GM12878 (cell line): ENCODE results near the gene ARHGAP26. TPM values are rescaled to one million over a fixed set of nuclear protein-coding genes. Genes with fewer than 3 reads are reported as not detected.

Experiments used
- ATAC-seq: fragments of 200-7000 bp; cut with Tn5 transposase; 3 replicates; pipeline ENCODE4 v1.9.1; 2020; ENCODE audit warnings: mild to moderate bottlenecking, moderate library complexity
- BruUV-seq: library from RNA; stranded (reverse); fragments of 400-500 nt; replicated peaks from 2 replicates; lab custom pipeline; 2021; lab: Mats Ljungman, UMichigan
- CTCF ChIA-PET: fragments of 300-600 bp; sonication (Branson Sonifier 250); formaldehyde crosslinking; extraction: SDS; loops from one replicate; lab custom pipeline; 2021; ENCODE audit warnings: inconsistent platforms; lab: Yijun Ruan, JAX
- POLR2A ChIA-PET: fragments of 350-600 bp; formaldehyde crosslinking; extraction: SDS; loops from one replicate; lab custom pipeline; 2021; ENCODE audit warnings: inconsistent platforms; lab: Charles Lee
- RAD21 ChIA-PET: fragments of 300-600 bp; sonication (Branson Sonifier 250); formaldehyde crosslinking; loops from one replicate; lab custom pipeline; 2023; ENCODE audit warnings: antibody characterized with exemption; ENCODE audit not compliant: unreplicated experiment; lab: Charles Lee
- SMC1A ChIA-PET: fragments of 300-600 bp; sonication (Branson Sonifier 250); formaldehyde crosslinking; loops from one replicate; lab custom pipeline; 2023; ENCODE audit not compliant: unreplicated experiment, uncharacterized antibody; lab: Charles Lee
- DNase-seq: peaks from one replicate; pipeline ENCODE4 v3.0.0-alpha.2; 2011; ENCODE audit warnings: low read depth, low spot score
- FAIRE-seq: peaks from 3 replicates; lab custom pipeline; 2011; peaks lifted over from hg19 to GRCh38; lab: Jason Lieb, UNC
- H2AFZ ChIP-seq: 2 replicates; pipeline ENCODE4 v1.6.0; 2011; ENCODE audit warnings: low read depth, low read length, control low read depth; ENCODE audit not compliant: control insufficient read depth
- H3K27ac ChIP-seq: 2 replicates; pipeline ENCODE4 v1.5.1; 2011; ENCODE audit warnings: control low read depth; ENCODE audit not compliant: control insufficient read depth, insufficient read depth
- H3K27me3 ChIP-seq, 2 experiments: replicated peaks in 1 of 2; 2 replicates each; pipeline versions ENCODE4 v1.6.0 to v1.6.1; 2011; ENCODE audit warnings: low read length in 1 of 2; ENCODE audit not compliant: control insufficient read depth in 2 of 2, insufficient read depth in 2 of 2
- H3K36me3 ChIP-seq, 2 experiments: 2 replicates each; pipeline ENCODE4 v1.5.1; 2011; ENCODE audit warnings: low read length in 1 of 2; ENCODE audit not compliant: control insufficient read depth in 2 of 2, insufficient read depth in 2 of 2
- H3K4me1 ChIP-seq: 2 replicates; pipeline ENCODE4 v1.6.1; 2011; ENCODE audit warnings: mild to moderate bottlenecking, low read length, moderate library complexity, mixed read lengths; ENCODE audit not compliant: control insufficient read depth, insufficient read depth
- H3K4me2 ChIP-seq: 2 replicates; pipeline ENCODE4 v1.6.0; 2011; ENCODE audit warnings: control low read depth; ENCODE audit not compliant: control insufficient read depth, insufficient read depth
- H3K4me3 ChIP-seq: fragments of 200-600 bp; sonication (generic); 2 replicates; pipeline ENCODE4 v1.5.1; 2016
- H3K79me2 ChIP-seq: 2 replicates; pipeline ENCODE4 v1.6.0; 2011; ENCODE audit warnings: low read length; ENCODE audit not compliant: control insufficient read depth, insufficient read depth
- H3K9ac ChIP-seq: 2 replicates; pipeline ENCODE4 v1.8.0; 2011; ENCODE audit warnings: low read length, control low read depth, mixed read lengths; ENCODE audit not compliant: control insufficient read depth, insufficient read depth
- H3K9me3 ChIP-seq: replicated peaks from 3 replicates; pipeline ENCODE4 v1.5.1; 2011; ENCODE audit warnings: mild to moderate bottlenecking, low read length; ENCODE audit not compliant: control insufficient read depth, insufficient read depth
- H4K20me1 ChIP-seq: 2 replicates; pipeline ENCODE4 v1.6.0; 2011; ENCODE audit not compliant: control insufficient read depth, insufficient read depth
- BHLHE40 ChIP-seq, 2 experiments: fragments of 450-650 bp in 1 of 2; IDR thresholded peaks; 2 replicates each; pipeline ENCODE4 v1.6.1; 2011 to 2017; ENCODE audit warnings: low read depth in 2 of 2, borderline replicate concordance in 1 of 2, improper control_type of control experiment in 1 of 2, low read length in 1 of 2, mild to moderate bottlenecking in 1 of 2
- ESRRA ChIP-seq: IDR thresholded peaks from 2 replicates; pipeline ENCODE4 v1.6.1; 2012; ENCODE audit warnings: mild to moderate bottlenecking, low read length, improper control_type of control experiment
- ETV6 ChIP-seq, 2 experiments: fragments of 450-650 bp in 1 of 2; IDR thresholded peaks in 1 of 2; conservative IDR thresholded peaks in 1 of 2; 2 replicates each; pipeline ENCODE4 v1.6.1; 2014; ENCODE audit warnings: antibody characterized with exemption in 1 of 2, borderline replicate concordance in 1 of 2, low read depth in 1 of 2, mild to moderate bottlenecking in 1 of 2, moderate library complexity in 1 of 2
- MTA3 ChIP-seq: IDR thresholded peaks from 2 replicates; pipeline ENCODE4 v1.6.1; 2012; ENCODE audit warnings: low read length, inconsistent platforms, borderline replicate concordance
- NFIC ChIP-seq: IDR thresholded peaks from 2 replicates; pipeline ENCODE4 v1.6.1; 2012; ENCODE audit warnings: low read depth, mild to moderate bottlenecking, inconsistent platforms, low read length, moderate library complexity
- NR2F1 ChIP-seq: fragments of 450-650 bp; conservative IDR thresholded peaks from 2 replicates; pipeline ENCODE4 v1.6.1; 2017; ENCODE audit warnings: mild to moderate bottlenecking
- NRF1 ChIP-seq: conservative IDR thresholded peaks from 2 replicates; pipeline ENCODE4 v1.6.1; 2011; ENCODE audit warnings: mild to moderate bottlenecking, low read depth, low read length, improper control_type of control experiment
- RAD51 ChIP-seq: fragments of 450-650 bp; IDR thresholded peaks from 2 replicates; pipeline ENCODE4 v1.6.1; 2016; ENCODE audit warnings: moderate library complexity, mild to moderate bottlenecking, inconsistent platforms
- SIN3A ChIP-seq: IDR thresholded peaks from 2 replicates; pipeline ENCODE4 v1.6.1; 2012; ENCODE audit warnings: low read depth, low read length, improper control_type of control experiment
- SIX5 ChIP-seq: IDR thresholded peaks from 2 replicates; pipeline ENCODE4 v1.6.1; 2011; ENCODE audit warnings: mild to moderate bottlenecking, low read depth, low read length, moderate library complexity; ENCODE audit not compliant: severe bottlenecking
- SP1 ChIP-seq: IDR thresholded peaks from one replicate; pipeline ENCODE4 v1.6.1; 2011; ENCODE audit warnings: low read depth, low read length
- SREBF2 ChIP-seq: IDR thresholded peaks from 2 replicates; pipeline ENCODE4 v1.6.1; 2012; ENCODE audit warnings: mild to moderate bottlenecking, low read length
- TAF1 ChIP-seq: IDR thresholded peaks from 2 replicates; pipeline ENCODE4 v1.6.1; 2011; ENCODE audit warnings: mild to moderate bottlenecking, low read depth, low read length, borderline replicate concordance
- in situ Hi-C: fragments of 300-500 bp; cut with MboI; formaldehyde crosslinking; loops from 9 replicates; pipeline ENCODE4 v1.14.3; 2018; ENCODE audit warnings: mixed read lengths
- intact Hi-C: fragments of 100-400 bp; cut with micrococcal nuclease; formaldehyde crosslinking; loops from one replicate; pipeline ENCODE4 v1.14.2; 2022; ENCODE audit not compliant: unreplicated experiment
- polyA plus RNA-seq, 11 experiments: library from polyadenylated mRNA; depleted of rRNA in 4 of 11; unstranded in 6 of 11; stranded (reverse) in 5 of 11; fragments of >200 nt; fragmentation: Nextera tagmentation in 4 of 11; fragmentation: Illumina TruSeq in 1 of 11; extraction: Ambion mirVana in 4 of 11; extraction: Trizol in 1 of 11; gene quantifications; 1 replicate in 1 of 11; 2 replicates in 10 of 11; pipeline versions ENCODE4 v1.2.1 to v1.2.3, GENCODE V29; 2011 to 2016; ENCODE audit warnings: inconsistent platforms in 2 of 11, missing spikeins in 2 of 11, low read depth in 1 of 11
- total RNA-seq, 4 experiments: library from RNA; depleted of rRNA in 3 of 4; stranded (reverse); fragments of >200 nt in 3 of 4; fragmentation: Illumina TruSeq in 1 of 4; extraction: Trizol in 1 of 4; gene quantifications; 2 replicates each; pipeline versions ENCODE4 v1.2.1 to v1.2.3, GENCODE V29; 2013 to 2021
- TF ChIP-seq, protein P1 (sequence below): fragments of 450-650 bp; formaldehyde crosslinking; IDR thresholded peaks from 2 replicates; pipeline ENCODE4 v1.5.0; 2022; ENCODE audit warnings: mild to moderate bottlenecking, missing genetic modification characterization
- TF ChIP-seq, protein P2 (sequence below): IDR thresholded peaks from 2 replicates; pipeline ENCODE4 v1.6.1; 2011; ENCODE audit warnings: low read depth, low read length, improper control_type of control experiment, borderline replicate concordance
- TF ChIP-seq, protein P3 (sequence below): fragments of 450-650 bp; IDR thresholded peaks from 2 replicates; pipeline ENCODE4 v1.6.1; 2017; ENCODE audit warnings: antibody characterized with exemption, mild to moderate bottlenecking, moderate library complexity
- TF ChIP-seq, protein P4 (sequence below): IDR thresholded peaks from 2 replicates; pipeline ENCODE4 v1.6.1; 2012; ENCODE audit warnings: low read depth, low read length, improper control_type of control experiment

The ARHGAP26 gene
- total and polyA plus RNA-seq, 10 of the 15 experiments (the other 5 are each of a cell fraction or from before 2014, with no cell fraction given), result 9.4 to 41.5 (median 19.3) TPM

DNA sequence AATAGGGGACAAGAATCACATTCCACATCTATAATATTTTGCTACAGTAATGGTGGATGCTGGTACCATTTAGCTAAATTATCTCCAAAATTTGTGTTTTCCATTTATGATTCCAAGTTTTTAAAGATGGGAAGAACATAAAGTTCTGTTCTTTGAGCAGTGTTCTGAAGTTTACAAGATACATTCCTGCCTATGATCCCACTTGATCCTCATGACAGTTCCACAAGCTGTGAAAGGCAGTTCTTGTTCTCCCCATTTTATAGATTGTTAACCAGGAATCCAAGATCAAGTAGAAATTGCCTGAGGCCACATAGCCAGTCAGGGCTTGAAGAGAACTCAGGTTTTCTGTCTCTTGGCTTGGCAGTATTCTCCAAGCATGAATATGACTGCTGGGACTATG lies 376.0 kb downstream of the ARHGAP26 start:
- ChIA-PET CTCF (interaction anchor here (1.0 to 1.5 kb wide), 3 partner anchors 8 to 27 kb away, joined by 3 to 4 read pairs (median 4); no protein-coding TSS in a partner anchor), RAD21 (no interaction called here), SMC1A (interaction anchor here (0.6 to 2.5 kb wide), 6 partner anchors 10 to 89 kb away, joined by 3 to 7 read pairs (median 4); no protein-coding TSS in a partner anchor), POLR2A (interaction anchor here (0.6 to 1.4 kb wide), 2 partner anchors 8 to 13 kb away, joined by 3 to 5 read pairs; no protein-coding TSS in a partner anchor)
- no TSS peak for BruUV-seq
- no peak overlapping the region for H3K9ac ChIP-seq
- H2AFZ ChIP-seq, result no peak overlapping the region
- H3K36me3 ChIP-seq, result peaks cover 6% of the 10 kb centered on the region in 2 experiments
- no peaks in the 10 kb centered on the region for H3K27me3 ChIP-seq
- H3K4me3 ChIP-seq, result no peak overlapping the region
- in situ Hi-C loops (no loop called here), intact Hi-C loops (no loop called here)
- no peaks in the 10 kb centered on the region for H3K4me1 ChIP-seq
- H3K9me3 ChIP-seq, result no peaks in the 10 kb centered on the region
- DNase-seq (no peak), ATAC-seq (no peak), FAIRE-seq (no peak)
- no peaks in the 10 kb centered on the region for H3K79me2 ChIP-seq
- no peak overlapping the region for H3K27ac ChIP-seq
- no peaks in the 10 kb centered on the region for H4K20me1 ChIP-seq
- H3K4me2 ChIP-seq, result no peak overlapping the region
- TF ChIP-seq TAF1 (no peak), RAD51 (no peak), BHLHE40 (IDR thresholded peaks at IDR 0.05; ENCODE audit: borderline replicate concordance in 1 of 2, low read depth in 2 of 2, low read length in 1 of 2) (no peak), SIX5 (no peak), SIN3A (no peak), MTA3 (no peak), SP1 (no peak), ESRRA (no peak), NFIC (no peak), SREBF2 (no peak), ETV6 (conservative IDR thresholded peaks at IDR 0.05 in 1 of 2, IDR thresholded peaks at IDR 0.05 in 1 of 2; ENCODE audit: borderline replicate concordance in 1 of 2, low read depth in 1 of 2) (no peak), NRF1 (no peak), NR2F1 (no peak)
- TF ChIP-seq, protein P1, sequence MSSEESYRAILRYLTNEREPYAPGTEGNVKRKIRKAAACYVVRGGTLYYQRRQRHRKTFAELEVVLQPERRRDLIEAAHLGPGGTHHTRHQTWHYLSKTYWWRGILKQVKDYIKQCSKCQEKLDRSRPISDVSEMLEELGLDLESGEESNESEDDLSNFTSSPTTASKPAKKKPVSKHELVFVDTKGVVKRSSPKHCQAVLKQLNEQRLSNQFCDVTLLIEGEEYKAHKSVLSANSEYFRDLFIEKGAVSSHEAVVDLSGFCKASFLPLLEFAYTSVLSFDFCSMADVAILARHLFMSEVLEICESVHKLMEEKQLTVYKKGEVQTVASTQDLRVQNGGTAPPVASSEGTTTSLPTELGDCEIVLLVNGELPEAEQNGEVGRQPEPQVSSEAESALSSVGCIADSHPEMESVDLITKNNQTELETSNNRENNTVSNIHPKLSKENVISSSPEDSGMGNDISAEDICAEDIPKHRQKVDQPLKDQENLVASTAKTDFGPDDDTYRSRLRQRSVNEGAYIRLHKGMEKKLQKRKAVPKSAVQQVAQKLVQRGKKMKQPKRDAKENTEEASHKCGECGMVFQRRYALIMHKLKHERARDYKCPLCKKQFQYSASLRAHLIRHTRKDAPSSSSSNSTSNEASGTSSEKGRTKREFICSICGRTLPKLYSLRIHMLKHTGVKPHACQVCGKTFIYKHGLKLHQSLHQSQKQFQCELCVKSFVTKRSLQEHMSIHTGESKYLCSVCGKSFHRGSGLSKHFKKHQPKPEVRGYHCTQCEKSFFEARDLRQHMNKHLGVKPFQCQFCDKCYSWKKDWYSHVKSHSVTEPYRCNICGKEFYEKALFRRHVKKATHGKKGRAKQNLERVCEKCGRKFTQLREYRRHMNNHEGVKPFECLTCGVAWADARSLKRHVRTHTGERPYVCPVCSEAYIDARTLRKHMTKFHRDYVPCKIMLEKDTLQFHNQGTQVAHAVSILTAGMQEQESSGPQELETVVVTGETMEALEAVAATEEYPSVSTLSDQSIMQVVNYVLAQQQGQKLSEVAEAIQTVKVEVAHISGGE, result no peak
- TF ChIP-seq, protein P2, sequence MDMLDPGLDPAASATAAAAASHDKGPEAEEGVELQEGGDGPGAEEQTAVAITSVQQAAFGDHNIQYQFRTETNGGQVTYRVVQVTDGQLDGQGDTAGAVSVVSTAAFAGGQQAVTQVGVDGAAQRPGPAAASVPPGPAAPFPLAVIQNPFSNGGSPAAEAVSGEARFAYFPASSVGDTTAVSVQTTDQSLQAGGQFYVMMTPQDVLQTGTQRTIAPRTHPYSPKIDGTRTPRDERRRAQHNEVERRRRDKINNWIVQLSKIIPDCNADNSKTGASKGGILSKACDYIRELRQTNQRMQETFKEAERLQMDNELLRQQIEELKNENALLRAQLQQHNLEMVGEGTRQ, result no peak
- TF ChIP-seq, protein P3, sequence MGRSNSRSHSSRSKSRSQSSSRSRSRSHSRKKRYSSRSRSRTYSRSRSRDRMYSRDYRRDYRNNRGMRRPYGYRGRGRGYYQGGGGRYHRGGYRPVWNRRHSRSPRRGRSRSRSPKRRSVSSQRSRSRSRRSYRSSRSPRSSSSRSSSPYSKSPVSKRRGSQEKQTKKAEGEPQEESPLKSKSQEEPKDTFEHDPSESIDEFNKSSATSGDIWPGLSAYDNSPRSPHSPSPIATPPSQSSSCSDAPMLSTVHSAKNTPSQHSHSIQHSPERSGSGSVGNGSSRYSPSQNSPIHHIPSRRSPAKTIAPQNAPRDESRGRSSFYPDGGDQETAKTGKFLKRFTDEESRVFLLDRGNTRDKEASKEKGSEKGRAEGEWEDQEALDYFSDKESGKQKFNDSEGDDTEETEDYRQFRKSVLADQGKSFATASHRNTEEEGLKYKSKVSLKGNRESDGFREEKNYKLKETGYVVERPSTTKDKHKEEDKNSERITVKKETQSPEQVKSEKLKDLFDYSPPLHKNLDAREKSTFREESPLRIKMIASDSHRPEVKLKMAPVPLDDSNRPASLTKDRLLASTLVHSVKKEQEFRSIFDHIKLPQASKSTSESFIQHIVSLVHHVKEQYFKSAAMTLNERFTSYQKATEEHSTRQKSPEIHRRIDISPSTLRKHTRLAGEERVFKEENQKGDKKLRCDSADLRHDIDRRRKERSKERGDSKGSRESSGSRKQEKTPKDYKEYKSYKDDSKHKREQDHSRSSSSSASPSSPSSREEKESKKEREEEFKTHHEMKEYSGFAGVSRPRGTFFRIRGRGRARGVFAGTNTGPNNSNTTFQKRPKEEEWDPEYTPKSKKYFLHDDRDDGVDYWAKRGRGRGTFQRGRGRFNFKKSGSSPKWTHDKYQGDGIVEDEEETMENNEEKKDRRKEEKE, result no peak
- TF ChIP-seq, protein P4, sequence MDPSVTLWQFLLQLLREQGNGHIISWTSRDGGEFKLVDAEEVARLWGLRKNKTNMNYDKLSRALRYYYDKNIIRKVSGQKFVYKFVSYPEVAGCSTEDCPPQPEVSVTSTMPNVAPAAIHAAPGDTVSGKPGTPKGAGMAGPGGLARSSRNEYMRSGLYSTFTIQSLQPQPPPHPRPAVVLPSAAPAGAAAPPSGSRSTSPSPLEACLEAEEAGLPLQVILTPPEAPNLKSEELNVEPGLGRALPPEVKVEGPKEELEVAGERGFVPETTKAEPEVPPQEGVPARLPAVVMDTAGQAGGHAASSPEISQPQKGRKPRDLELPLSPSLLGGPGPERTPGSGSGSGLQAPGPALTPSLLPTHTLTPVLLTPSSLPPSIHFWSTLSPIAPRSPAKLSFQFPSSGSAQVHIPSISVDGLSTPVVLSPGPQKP, result no peak
